ENCODE results near the gene CFAP298.
"Not testable (repeated sequence)": the region's sequence is repeated elsewhere in the genome, so short reads cannot be mapped to it uniquely, and the experiment has no call there.

Gene CFAP298

DNA sequence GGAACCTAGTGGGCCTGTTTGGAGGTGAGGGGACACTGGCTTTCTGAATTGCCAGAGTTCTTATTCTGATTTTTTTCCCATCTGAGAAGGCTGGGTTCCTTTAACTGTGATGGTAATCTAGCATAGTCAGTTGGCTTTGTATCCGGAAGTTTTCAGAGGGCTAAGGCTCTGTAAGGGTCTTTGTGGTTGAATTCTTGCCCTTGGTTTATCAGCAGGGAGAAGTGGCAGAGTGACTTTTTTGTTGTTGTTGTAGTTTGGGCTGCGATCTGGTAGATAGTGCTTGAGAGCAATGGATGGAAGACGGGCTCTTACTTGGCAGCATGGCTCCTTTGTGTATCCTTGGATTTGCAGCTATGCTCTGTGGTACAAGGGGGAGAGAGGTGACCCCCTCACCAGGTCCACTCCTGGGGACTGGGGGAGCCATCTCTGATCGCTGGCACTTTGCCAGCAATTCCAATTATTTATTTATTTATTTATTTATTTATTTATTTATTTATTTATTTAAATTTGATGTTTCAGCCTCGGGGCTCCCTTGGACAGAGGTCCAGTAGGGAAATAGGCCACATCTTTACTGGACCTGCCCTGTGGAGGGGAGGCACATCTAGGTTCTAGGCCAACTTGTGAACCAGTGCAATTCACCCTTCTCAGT lies 45.3 kb downstream of the CFAP298 start:
- WGBS (ENCODE audit: insufficient coverage, insufficient read length): no CpG with 5 or more reads among the region's 5 CpGs
- Histone ChIP-seq H3K4me3 (ENCODE audit: low read length) (no peak overlapping the region), H3K27ac (ENCODE audit: low read length) (no peak overlapping the region), H3K27me3 (ENCODE audit: control insufficient read depth, insufficient read depth, low read length) (no peaks in the 10 kb centered on the region), H3K36me3 (ENCODE audit: control insufficient read depth, insufficient read depth, low read length) (no peaks in the 10 kb centered on the region), H3K4me1 (ENCODE audit: control insufficient read depth, insufficient read depth, low read length) (0 out of 2 replicates have a peak, but pooled peaks cover 1% of the 10 kb centered on the region), H3K9me3 (ENCODE audit: control insufficient read depth, insufficient read depth, low read length) (no peaks in the 10 kb centered on the region)
- DNase-seq (ENCODE audit: low read depth, low spot score): no peak

DNA sequence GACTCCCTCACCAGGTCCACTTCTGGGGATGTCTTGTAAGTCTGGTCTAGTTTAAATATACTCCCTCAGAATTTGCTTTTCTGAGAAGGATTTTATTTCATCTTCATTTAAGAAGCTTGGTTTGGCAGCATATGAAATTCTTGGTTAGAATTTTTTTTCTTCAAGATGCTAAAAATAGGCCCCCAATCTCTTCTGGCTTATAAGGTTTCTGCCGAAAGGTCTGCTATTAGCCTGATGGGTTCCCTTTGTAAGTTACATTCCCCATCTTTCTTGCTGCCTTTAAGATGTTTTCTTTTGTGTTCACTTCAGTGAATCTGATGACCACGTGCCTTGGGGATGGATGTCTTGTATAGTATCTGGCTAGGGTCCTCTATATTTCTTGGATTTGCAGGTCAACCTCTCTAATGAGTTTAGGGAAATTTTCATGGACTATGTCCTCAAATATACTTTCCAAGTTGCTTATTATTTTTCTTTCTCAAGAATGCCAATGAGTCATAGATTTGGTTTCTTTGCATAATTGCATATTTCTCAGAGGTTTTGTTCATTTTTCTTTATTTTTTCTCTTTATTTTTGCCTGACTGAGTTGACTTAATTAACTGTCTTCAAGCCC lies 46.2 kb downstream of the CFAP298 start:
- Histone ChIP-seq H3K4me3 (ENCODE audit: low read length) (no peak overlapping the region), H3K9me3 (ENCODE audit: control insufficient read depth, insufficient read depth, low read length) (no peaks in the 10 kb centered on the region), H3K27me3 (ENCODE audit: control insufficient read depth, insufficient read depth, low read length) (no peaks in the 10 kb centered on the region), H3K4me1 (ENCODE audit: control insufficient read depth, insufficient read depth, low read length) (0 out of 2 replicates have a peak, but pooled peaks cover 1% of the 10 kb centered on the region), H3K36me3 (ENCODE audit: control insufficient read depth, insufficient read depth, low read length) (no peaks in the 10 kb centered on the region), H3K27ac (ENCODE audit: low read length) (no peak overlapping the region)
- no peak for DNase-seq (ENCODE audit: low read depth, low spot score)
- WGBS (ENCODE audit: insufficient coverage, insufficient read length): no CpG with 5 or more reads among the region's 2 CpGs

- Histone ChIP-seq H3K9me3 (ENCODE audit: control insufficient read depth, insufficient read depth, low read length) (no peaks in the 10 kb centered on the region), H3K4me1 (ENCODE audit: control insufficient read depth, insufficient read depth, low read length) (0 out of 2 replicates have a peak, but pooled peaks cover 1% of the 10 kb centered on the region), H3K27me3 (ENCODE audit: control insufficient read depth, insufficient read depth, low read length) (no peaks in the 10 kb centered on the region), H3K36me3 (ENCODE audit: control insufficient read depth, insufficient read depth, low read length) (no peaks in the 10 kb centered on the region), H3K27ac (ENCODE audit: low read length) (no peak overlapping the region), H3K4me3 (ENCODE audit: low read length) (no peak overlapping the region)
- DNase-seq (ENCODE audit: low read depth, low spot score): no peak
- no CpG with 5 or more reads among the region's 2 CpGs for WGBS (ENCODE audit: insufficient coverage, insufficient read length)
These were observed 49.3 kb downstream of the CFAP298 start for GRCh38 chr21:32562915-32563314.

DNA sequence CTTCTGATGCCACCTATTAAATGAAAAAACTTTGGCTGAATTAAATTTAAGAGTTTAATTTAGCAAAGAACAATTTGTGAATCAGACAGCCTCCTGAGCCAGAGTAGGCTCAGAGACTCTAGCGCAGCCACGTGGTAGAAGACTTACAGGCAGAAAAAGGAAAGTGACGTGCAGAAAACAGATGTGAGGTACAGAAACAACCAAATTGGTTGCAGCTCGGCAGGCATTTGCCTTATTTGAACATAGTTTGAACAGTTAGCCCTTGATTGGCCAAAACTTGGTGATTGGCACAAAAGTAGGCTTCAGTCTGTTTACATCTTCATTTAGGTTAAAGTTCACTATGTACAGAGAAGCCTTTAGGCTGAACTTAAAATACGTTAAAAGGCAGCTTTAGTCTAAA lies 49.8 kb downstream of the CFAP298 start:
- no peaks in the 10 kb centered on the region for H3K36me3 ChIP-seq (ENCODE audit: control insufficient read depth, insufficient read depth, low read length)
- no peak overlapping the region for H3K4me3 ChIP-seq (ENCODE audit: low read length)
- H3K27ac ChIP-seq (ENCODE audit: low read length): no peak overlapping the region
- no peaks in the 10 kb centered on the region for H3K9me3 ChIP-seq (ENCODE audit: control insufficient read depth, insufficient read depth, low read length)
- WGBS (ENCODE audit: insufficient coverage, insufficient read length): no CpG with 5 or more reads among the region's 5 CpGs
- H3K4me1 ChIP-seq (ENCODE audit: control insufficient read depth, insufficient read depth, low read length): no peaks in the 10 kb centered on the region
- no peaks in the 10 kb centered on the region for H3K27me3 ChIP-seq (ENCODE audit: control insufficient read depth, insufficient read depth, low read length)
- no peak for DNase-seq (ENCODE audit: low read depth, low spot score)

DNA sequence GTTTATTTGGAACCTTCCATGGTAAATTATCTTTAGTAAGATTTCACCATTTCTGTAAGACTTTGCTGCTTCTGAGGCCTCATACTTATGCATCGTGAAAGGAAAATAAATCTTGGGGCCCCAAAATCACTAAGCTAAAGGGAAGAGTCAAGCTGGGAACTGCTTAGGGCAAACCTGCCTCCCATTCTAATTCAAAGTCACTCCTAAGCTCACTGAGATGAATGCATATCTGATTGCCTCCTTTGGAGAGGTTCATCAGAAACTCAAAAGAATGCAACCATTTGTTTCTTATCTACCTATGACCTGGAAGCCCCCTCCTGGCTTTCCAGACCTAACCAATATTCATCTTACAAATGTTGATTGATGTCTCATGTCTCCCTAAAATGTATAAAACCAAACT lies 50.7 kb downstream of the CFAP298 start:
- WGBS (ENCODE audit: insufficient coverage, insufficient read length): no CpG with 5 or more reads among the region's 1 CpG
- not testable (repeated sequence) for H3K9me3 ChIP-seq (ENCODE audit: control insufficient read depth, insufficient read depth, low read length); DNase-seq (ENCODE audit: low read depth, low spot score); H3K4me1 ChIP-seq (ENCODE audit: control insufficient read depth, insufficient read depth, low read length); H3K27me3 ChIP-seq (ENCODE audit: control insufficient read depth, insufficient read depth, low read length); H3K27ac ChIP-seq (ENCODE audit: low read length); H3K4me3 ChIP-seq (ENCODE audit: low read length); H3K36me3 ChIP-seq (ENCODE audit: control insufficient read depth, insufficient read depth, low read length)

DNA sequence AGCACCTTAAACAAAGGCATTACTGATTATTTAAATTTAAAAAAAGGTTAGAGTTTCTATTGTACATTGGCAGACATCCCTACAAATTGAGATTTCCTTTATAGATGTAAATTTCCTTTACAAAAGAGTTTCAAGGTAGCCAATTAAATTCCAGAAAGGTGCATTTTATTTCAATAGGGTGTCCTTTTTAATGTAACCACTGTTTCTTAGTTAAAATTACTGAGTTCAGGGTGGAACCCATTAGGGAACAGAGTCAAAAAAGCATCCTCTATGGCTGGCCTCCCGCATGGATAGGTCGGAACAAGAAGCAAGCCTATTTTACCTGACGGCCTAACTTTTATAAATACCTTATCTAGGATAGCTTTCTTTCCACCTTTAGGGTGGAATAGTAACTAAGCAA lies 51.3 kb downstream of the CFAP298 start:
- no CpG with 5 or more reads among the region's 3 CpGs for WGBS (ENCODE audit: insufficient coverage, insufficient read length)
- no peak for DNase-seq (ENCODE audit: low read depth, low spot score)
- Histone ChIP-seq H3K9me3 (ENCODE audit: control insufficient read depth, insufficient read depth, low read length) (no peaks in the 10 kb centered on the region), H3K27ac (ENCODE audit: low read length) (no peak overlapping the region), H3K4me1 (ENCODE audit: control insufficient read depth, insufficient read depth, low read length) (no peaks in the 10 kb centered on the region), H3K27me3 (ENCODE audit: control insufficient read depth, insufficient read depth, low read length) (no peaks in the 10 kb centered on the region), H3K36me3 (ENCODE audit: control insufficient read depth, insufficient read depth, low read length) (no peaks in the 10 kb centered on the region), H3K4me3 (ENCODE audit: low read length) (no peak overlapping the region)

DNA sequence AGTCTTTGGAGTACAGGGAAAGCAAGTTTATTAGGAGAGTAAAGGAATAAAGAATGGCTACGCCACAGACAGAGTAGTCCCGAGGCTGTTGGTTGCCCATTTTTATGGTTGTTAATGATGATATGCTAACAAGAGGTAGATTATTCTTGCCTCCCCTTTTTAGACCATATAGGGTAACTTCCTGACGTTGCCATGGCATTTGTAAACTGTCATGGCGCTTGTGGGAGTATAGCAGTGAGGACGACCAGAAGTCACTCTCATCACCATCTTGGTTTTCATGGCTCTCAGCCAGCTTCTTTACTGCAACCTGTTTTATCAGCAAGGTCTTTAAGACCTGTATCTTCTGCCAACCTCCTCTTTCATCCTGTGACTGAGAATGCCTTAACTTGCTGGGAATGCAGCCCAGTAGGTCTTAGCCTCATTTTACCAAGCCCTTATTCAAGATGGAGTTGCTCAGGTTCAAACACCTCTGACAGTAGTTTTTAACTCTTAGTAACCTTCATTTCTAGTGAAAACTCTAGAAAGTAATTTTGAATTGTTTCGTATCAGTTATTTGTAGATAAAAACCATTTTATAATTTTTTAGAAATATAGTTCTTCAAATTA lies 53.1 kb downstream of the CFAP298 start:
- no peaks in the 10 kb centered on the region for H3K36me3 ChIP-seq (ENCODE audit: control insufficient read depth, insufficient read depth, low read length)
- no peak for DNase-seq (ENCODE audit: low read depth, low spot score)
- no peaks in the 10 kb centered on the region for H3K27me3 ChIP-seq (ENCODE audit: control insufficient read depth, insufficient read depth, low read length)
- H3K9me3 ChIP-seq (ENCODE audit: control insufficient read depth, insufficient read depth, low read length): no peaks in the 10 kb centered on the region
- no CpG with 5 or more reads among the region's 6 CpGs for WGBS (ENCODE audit: insufficient coverage, insufficient read length)
- no peak overlapping the region for H3K4me3 ChIP-seq (ENCODE audit: low read length)
- no peaks in the 10 kb centered on the region for H3K4me1 ChIP-seq (ENCODE audit: control insufficient read depth, insufficient read depth, low read length)
- no peak overlapping the region for H3K27ac ChIP-seq (ENCODE audit: low read length)

DNA sequence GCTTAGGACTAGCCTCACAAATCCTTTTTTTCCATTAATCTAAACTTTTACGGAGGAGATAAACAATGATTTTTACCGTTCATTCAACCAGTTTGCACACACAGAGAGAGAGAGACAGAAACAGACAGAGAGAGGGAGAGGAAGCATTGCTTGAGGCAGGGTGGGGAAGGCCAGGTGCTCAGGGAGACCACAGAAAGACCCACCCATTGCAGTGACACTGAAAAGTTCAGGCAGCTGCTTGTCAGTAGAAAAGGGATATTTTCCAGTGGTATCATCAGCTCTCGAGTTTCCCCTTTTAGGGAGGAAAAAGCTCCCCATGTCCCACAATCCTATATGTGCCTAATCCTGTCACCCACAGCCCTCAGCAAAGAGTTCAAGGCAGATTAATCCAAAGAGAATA lies 54.1 kb downstream of the CFAP298 start:
- H3K27ac ChIP-seq (ENCODE audit: low read length): no peak overlapping the region
- H3K36me3 ChIP-seq (ENCODE audit: control insufficient read depth, insufficient read depth, low read length): no peaks in the 10 kb centered on the region
- no peaks in the 10 kb centered on the region for H3K27me3 ChIP-seq (ENCODE audit: control insufficient read depth, insufficient read depth, low read length)
- no peak for DNase-seq (ENCODE audit: low read depth, low spot score)
- H3K9me3 ChIP-seq (ENCODE audit: control insufficient read depth, insufficient read depth, low read length): no peaks in the 10 kb centered on the region
- no peaks in the 10 kb centered on the region for H3K4me1 ChIP-seq (ENCODE audit: control insufficient read depth, insufficient read depth, low read length)
- WGBS (ENCODE audit: insufficient coverage, insufficient read length): no CpG with 5 or more reads among the region's 3 CpGs
- H3K4me3 ChIP-seq (ENCODE audit: low read length): no peak overlapping the region

- no peak for DNase-seq (ENCODE audit: low read depth, low spot score)
- H3K27ac ChIP-seq (ENCODE audit: low read length): no peak overlapping the region
- no peak overlapping the region for H3K4me3 ChIP-seq (ENCODE audit: low read length)
- WGBS (ENCODE audit: insufficient coverage, insufficient read length): no CpG with 5 or more reads among the region's 4 CpGs
- H3K9me3 ChIP-seq (ENCODE audit: control insufficient read depth, insufficient read depth, low read length): no peaks in the 10 kb centered on the region
- H3K27me3 ChIP-seq (ENCODE audit: control insufficient read depth, insufficient read depth, low read length): no peaks in the 10 kb centered on the region
- H3K4me1 ChIP-seq (ENCODE audit: control insufficient read depth, insufficient read depth, low read length): no peaks in the 10 kb centered on the region
- no peaks in the 10 kb centered on the region for H3K36me3 ChIP-seq (ENCODE audit: control insufficient read depth, insufficient read depth, low read length)
These were observed 57.1 kb downstream of the CFAP298 start for GRCh38 chr21:32554832-32555638.

DNA sequence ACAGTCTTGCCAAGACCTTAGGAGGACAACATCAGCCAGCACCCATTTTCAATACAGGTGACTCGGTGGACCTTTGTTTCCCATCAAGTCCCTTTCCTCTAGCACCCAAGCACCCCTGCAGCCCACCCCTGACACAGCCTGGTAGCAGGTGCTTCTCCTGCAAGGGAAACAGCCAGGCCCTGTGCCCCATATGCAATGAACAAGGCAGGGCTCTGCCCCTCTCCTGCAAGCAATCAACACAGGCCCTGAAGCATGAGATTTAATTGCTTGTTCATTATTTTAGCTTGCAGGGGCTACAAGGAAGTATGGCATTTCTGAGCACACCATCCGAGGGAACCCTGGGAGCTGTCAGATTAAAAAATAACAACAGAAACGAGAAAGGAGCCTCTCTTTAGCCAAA lies 62.3 kb downstream of the CFAP298 start:
- no CpG with 5 or more reads among the region's 3 CpGs for WGBS (ENCODE audit: insufficient coverage, insufficient read length)
- no peaks in the 10 kb centered on the region for H3K36me3 ChIP-seq (ENCODE audit: control insufficient read depth, insufficient read depth, low read length)

More for the DNA sequence above, 62.3 kb downstream of the CFAP298 start:
- no peak for DNase-seq (ENCODE audit: low read depth, low spot score)
- Histone ChIP-seq H3K4me3 (ENCODE audit: low read length) (no peak overlapping the region), H3K4me1 (ENCODE audit: control insufficient read depth, insufficient read depth, low read length) (no peaks in the 10 kb centered on the region), H3K27me3 (ENCODE audit: control insufficient read depth, insufficient read depth, low read length) (no peaks in the 10 kb centered on the region), H3K27ac (ENCODE audit: low read length) (no peak overlapping the region), H3K9me3 (ENCODE audit: control insufficient read depth, insufficient read depth, low read length) (no peaks in the 10 kb centered on the region)

Measured in iPS DF 6.9 (cell line).